Activated CD4-positive, CD25-positive, alpha-beta regulatory T cell treated with anti-CD3 and anti-CD28 coated beads, Interleukin-2, amount 50 U/mL, for 24 hours (primary cell): Measurements from ENCODE around the gene NOL6.

Experiments used
- ATAC-seq, 2 donors: fragments of 150-1000 bp; cut with Tn5 transposase; one replicate each; pipeline ENCODE4 v1.10.0; 2021; ENCODE audit warnings: mild to moderate bottlenecking in 1 of 2, moderate library complexity in 1 of 2

NOL6 gene

DNA sequence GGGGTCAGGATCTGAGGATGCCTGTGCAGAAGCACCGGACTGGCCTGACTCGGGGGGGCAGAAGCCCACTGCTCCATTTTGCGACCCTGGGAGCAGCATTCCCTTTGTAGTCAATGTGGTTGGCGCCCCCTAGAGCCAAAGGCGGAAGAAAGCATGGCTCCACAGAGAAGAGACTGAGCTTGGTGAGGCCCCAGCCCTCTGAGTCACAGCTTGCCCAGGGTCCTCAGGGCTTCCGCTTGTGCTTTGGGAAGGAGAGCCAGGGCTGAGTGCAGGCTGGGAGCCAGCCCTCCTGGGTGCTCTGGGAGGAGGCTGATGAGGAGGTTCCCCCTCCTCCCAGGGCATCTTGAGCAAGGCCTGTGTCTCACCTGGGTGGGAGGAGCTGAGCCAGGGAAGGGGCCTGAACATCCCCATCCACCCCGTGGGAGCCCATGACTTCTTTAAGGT lies 20.9 kb downstream of the NOL6 start:
- ATAC-seq: peak; percentile 76 to 77

DNA sequence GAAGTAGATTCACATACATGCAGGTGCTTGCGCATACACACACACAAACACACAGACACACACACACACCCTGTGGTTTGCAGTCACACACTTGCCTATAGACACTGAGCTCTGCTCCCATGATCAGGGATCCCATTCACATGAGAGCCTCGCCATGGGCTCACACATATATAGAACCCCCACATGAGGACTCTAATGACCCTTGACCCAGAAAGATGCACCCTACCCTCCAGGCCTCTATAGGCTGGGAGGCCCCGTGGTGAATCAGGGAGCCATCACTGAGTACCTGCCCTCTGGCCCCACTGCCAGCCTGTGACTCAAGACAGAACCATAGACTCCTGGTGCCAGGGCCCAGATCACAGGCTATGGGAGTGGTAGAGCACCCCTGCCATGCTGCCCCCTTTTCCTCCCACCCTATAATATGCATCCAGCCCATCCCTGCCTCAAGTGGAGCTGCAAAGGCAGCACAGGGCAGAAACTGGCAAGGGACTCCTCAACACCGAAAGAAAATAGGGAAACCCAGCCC lies 23.0 kb downstream of the NOL6 start:
- no peak for ATAC-seq

DNA sequence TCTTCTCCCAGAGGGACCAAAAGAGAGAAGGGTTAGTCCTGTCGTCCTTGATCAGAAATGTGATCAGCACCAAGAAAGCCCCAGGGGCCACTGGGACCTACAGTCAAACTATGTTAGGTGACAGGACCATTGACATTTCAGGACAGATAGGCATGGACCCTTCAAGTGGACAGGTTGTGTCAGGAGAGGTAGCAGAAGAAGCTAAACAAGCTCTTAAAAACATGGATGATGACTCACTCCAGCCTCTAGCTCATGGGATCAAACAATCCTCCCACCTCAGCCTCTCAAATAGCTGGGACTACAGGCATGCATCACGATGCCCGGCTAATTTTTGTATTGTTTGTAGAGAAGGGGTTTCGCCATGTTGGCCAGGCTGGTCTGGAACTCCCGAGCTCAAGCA lies 24.0 kb downstream of the NOL6 start:
- ATAC-seq: no peak

DNA sequence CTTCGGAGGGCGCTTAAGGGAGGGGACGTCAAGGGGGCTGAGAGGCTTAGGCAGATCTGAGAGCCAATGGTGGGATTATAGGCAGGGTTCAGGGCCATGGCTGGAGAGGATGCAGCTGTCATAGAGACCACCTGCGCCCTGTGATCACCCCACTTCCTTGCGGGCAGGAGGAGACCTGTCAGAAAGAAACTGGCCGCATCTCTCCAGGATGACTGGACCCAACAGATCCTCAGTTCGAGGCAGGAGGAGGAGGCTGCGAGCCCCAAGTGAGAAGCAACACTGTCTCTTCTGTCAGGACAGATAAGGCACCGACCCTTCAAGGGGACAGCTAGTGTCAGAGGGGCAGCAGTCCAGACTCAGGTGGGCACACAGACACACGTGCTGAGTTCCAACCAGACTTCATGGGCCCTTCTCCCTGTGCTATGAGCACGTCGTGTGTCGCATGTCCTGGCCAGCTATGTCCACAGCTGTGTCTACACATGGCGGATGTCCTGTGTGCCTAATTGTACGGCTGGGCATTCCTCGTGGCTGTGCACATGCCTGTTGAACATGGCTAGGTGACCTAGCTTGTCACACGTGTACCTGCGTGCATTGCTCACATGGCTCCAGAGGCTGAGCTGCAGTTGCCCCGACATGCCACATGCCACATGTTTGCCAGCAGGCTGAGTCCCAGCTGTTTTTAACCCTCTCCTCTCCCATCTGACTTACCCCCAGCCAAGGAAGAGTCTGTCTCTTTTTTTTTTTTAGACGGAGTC lies 25.7 kb downstream of the NOL6 start:
- ATAC-seq: no peak

DNA sequence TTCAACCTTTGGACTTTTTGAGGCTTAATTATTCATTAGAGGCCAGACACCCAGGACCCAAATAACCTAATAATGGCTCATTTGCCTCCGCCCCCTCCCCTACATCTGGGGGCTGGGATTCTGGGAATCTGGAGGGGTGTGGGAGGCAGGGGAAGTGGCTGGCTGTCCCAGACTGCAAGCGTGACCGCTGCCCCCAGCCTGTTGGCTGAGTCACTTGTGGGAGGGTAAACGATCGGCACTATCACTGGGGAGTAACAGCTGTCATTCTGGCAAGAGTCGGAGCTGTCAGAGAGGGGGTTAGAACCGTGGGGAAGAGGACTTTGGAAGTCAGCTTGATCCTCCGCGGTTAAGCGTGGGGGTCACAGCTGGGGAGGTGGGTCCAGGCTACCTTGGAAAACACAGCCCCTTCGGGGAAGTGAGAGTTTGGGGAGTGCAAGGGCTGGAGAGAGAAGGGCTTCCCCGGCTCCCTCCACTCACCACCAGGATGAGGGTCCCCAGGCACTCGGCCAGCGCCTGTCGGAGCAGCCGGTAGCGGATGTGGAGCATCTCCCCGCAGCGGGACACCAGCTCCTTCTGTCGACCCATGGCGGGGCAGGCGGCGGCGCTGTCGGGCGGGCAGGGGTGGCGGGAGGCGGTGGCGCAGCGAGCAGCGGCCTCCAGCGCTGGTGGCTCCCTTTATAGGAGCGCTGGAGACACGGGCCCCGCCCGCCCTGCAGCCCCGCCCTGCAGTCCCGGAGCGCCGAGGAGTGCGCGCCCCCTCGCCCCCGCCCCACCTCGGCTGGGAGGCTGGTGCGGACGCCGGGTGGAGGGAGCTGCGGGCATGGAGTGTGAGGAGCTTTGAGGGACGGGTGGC lies 26.6 kb downstream of the NOL6 start, which contains the start of gene AQP3:
Gene AQP3, minus strand, starts transcription at position 648 of the 853 bp plus-strand sequence. Its CDS starts 63 bp downstream, at position 585.
- peak; percentile 70 to 74 for ATAC-seq

DNA sequence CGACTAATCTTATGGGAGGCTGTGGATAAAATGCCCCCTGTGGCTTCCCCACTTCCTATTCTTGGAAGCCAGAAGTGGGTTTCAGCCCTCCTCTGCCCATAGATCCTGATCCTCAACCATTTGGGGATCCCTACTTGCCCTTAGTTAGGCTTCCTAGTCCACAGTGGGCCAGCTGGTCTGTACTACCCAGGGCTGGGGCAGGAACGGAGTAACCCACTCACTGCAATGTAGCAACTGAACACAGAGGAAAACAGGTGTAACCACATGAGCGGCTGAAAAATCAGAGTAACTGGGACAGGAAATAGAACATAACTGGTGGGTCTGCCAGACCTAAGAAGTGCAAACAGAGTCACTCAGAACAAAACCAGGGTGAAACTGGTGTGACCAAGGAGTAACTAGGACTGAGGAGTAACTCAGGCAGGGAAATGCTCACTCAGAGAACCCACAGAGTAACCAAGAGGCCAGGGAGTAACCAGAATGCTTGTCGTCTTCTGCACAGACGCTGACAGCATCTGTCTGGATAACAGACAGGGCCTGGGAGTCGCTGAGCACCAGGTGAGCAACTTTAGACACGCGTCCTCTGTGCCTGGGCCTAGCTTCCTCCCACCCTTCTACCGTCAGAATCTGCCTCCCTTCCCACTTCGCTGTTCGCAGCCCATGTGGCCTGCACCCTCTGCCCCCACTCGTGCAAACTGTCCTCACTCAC lies 27.3 kb downstream of the NOL6 start:
- peak; percentile 82 to 83 for ATAC-seq

DNA sequence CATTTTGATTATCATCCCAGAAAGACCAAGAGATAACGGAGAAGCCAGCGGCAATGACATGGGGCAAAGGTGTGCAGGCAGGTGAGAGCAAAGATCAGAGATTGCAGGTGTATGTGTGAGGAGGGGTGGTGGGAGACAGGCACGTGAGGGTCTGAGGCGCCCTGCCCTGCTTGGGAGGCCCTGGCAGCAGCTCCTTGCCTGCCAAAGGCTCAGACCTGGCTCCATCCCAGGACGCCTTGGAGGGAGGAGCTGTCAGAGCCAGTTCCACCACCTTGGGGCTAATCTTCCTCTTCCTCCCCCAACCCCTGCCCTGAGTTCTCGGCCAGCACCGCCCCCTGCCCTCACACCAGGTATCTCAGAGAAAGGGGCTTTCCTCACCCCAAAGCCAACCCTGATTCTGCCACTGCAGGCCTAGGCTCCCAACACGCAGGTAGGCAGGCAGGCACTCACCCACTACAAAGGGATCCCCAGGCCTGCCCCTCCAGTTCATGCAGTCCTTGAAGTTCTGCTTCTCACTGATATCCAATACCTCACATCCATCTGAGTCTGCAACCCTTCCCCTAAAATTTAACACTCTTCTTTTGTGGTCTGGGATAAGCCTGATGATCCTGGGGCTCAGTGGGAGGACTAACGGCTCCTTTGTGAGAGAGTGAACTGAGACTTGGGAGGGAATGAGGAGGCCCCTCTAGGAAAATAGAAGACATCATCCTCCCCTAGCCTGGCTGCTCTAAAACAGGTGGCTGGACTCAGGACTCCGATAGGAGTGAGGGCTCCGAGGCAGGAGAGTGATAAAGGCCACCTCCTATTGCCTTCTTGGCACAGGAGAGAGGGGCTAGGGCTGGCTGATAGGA lies 28.1 kb downstream of the NOL6 start:
- no peak for ATAC-seq

DNA sequence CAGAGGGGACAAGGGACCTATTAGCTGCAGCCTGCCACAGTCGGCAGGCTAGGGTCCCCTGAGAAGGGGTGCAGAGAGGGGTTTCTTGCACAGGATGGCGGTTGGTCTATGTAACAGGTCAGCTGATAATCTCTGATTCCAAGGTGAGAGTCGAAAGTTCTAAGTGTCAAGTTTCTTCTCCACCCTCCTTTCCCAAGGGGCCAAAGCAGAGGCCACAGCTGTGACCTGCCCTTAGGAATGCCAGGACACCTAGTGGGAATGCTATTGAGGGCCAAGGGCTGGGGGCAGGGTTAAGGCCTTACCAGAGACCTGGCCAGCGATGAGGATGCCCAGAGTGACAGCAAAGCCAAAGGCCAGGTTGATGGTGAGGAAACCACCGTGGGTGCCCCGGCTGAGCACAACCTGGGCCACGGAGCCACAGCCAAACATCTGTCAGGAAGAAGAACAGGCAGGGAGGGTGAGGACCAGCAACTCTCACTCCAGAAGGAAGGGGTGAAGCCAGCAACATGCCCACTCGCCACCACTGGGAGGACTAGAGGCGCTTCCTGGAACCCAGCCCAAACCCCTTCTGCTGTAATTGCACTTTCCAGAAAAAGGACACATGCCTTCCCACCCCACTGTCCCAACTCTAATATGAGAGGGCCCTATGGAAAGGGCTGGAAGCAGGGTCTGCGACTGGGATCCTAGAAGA lies 30.1 kb downstream of the NOL6 start:
- ATAC-seq: no peak

DNA sequence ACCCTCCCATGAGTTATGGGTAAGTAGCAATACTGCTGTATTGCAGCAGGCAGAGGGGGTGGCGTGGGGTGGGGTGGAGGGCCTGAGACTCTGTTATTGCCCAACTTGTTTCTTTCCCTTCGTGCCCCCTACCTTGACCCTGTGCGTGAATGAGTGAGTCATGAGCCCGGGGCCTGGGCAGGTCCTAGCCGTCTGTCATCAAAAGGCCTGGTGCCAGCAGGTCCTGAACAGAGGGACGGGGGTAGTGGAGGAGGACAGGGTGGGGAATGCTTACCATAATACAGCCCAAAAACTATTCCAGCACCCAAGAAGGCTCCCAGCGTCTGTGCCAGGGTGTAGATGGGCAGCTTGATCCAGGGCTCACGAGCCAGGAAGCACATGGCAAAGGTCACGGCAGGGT lies 30.7 kb downstream of the NOL6 start:
- ATAC-seq: no peak

DNA sequence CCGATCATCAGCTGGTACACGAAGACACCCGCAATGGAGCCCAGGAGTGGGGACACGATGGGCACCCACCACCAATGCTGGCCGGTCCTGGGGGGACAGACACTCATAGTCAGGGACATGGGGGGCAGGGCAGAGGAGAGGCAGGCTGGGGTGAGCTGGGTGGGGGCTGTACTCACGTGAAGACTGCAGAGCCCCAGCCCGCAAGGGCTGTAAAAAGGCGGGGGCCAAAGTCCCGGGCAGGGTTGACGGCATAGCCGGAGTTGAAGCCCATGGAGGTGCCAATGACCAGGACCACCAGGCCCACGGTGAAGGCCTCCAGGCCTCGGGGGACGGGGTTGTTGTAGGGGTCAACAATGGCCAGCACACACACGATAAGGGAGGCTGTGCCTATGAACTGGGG lies 31.6 kb downstream of the NOL6 start:
- no peak for ATAC-seq

DNA sequence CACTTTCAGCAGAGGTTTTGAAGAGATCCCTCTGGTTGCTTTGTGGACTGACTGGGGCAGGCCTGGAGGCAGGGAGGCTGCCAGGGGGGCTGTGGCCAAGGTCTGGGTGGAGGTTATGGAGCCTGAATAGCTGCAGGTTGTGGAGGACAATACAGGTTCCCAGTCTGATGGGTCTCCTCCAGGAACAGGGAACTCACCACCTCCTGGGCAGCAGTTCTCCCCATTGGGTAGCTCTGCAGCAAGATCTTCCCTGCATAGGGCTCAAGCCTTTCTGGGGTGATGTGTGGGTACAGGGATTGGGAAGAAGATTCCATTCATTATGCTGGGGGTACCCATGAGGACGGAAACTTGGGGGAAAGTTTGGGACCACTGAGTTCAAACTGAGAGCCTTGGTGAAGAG lies 33.1 kb downstream of the NOL6 start:
- no peak for ATAC-seq

DNA sequence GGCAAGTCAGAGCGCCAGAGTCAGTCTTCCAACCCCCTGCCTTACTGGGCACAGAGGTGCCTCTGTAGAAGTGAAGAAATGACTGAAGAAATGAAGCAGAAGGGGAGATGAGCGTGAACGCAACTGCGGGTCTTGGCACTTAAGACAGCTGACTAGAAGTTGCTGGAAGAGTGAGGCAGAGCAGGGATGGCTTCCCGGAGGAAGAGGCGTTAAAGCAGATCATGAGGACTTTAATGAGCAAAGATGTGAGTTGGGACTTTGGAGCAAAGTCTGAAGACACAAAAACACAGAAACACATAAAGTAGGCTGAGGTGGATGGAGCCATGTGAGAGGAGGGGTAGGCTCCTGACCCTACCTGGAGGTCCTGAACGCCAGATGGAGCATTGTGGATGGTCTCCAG lies 33.5 kb downstream of the NOL6 start:
- no peak for ATAC-seq

DNA sequence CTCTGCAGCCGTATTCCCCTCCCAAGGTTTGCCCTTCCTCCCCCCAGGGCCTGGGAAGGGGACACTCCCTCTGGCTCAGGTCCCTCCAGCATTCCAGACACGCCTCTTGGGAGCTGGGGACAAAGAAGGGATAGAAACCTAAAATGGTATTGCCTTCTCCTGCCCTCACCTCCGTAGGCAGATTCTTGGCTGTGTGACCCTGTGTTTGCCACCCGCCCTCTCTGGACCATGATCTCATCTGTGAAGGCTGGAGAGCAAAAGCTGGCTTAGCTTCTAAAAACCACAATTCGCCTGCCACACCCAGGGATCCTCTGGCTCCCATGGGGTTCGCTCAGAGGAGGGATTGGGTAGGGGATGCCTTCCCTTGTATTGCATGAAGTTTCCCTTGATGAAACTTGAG lies 34.0 kb downstream of the NOL6 start:
- no peak for ATAC-seq

DNA sequence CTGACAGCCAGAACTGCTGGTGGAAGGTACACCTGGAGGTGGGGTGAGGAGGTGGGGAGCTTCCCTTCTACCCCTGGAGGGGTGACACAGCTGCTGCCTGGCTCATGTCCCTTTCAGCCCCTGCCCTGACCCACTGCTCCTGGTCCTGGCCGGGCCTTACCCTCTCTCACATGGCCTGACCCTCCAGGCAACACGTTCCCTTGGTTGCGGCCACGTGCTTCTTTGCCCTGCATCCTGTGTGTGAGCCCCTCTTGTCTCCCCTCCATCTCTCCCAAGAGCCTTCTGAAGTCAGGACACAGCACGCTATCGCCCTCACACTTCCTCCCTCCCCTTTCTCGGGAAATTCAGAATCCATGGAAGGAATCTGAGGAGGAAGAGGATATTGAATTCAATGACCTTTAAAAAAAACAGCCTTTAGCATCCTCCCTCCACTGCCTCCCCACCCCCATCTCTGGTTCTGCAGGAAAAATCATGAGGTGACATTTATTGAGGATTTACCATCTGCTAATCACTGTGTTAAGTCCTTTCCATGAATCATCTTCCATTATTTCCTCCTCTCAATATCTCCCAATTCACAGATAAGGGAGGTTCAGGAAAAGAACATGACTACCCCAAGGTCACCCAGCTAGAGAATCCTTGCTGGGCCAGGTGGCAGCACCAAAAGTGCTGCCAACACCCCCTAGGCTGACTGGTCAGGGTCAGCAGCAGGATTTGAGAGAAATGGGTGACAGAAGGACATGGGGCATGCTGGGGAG lies 34.6 kb downstream of the NOL6 start:
- ATAC-seq: no peak

DNA sequence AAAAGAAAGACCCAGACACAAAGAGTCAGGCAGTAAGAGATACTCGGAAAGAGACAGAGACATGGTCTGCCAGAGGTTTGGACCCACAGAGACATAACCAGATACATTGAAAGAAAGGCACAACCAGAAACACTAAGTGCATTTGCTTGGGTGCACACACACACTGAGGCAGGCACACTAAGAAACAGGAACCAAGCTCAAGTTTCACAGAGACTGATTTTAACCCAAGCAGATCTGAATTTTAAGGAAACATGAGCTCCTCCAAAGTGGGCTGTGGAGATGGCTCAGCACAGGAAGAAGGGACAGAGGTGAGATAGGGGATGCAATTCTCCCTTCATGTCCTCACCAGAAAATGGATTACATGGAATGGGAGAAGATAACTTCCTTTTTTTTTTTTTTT lies 35.8 kb downstream of the NOL6 start:
- no peak for ATAC-seq

DNA sequence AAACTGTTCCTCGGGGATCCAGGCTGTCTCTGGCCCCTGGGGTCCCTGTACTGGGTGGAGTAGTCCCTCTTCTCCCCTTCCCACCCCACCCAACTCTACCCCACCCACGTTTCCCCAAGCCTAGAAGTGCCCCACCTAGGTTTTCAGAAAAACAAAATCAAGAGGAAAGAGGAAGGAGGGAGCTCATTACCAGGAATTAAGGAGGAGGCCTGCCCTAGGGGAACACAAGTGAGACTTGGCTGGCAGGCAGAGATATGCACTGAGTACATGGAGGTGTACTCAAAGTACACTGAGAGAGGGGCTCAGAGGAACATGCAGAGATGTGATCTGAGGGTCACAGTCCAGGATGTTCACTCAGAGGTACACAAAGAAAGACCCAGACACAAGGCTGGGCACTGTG lies 36.5 kb downstream of the NOL6 start:
- ATAC-seq: no peak

DNA sequence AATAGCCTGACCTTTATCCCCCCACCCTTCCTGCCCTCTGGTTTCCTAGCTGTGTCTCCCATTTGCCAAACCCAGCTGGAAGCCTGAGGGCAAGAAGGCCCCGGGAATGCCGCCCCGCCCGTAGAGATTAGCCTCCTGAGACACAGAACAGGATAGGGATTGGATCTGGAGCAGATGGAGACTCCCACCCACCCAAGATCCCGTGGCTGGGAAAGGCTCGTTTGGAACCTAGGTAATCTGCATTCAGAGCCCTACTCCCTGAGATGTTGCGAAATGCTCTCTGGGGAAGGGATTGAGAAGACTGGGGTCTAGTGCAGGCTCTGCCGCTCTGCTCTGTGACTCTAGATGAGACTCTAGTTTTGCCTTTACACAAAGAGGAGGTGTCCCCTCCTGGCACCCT lies 37.3 kb downstream of the NOL6 start:
- ATAC-seq: no peak

DNA sequence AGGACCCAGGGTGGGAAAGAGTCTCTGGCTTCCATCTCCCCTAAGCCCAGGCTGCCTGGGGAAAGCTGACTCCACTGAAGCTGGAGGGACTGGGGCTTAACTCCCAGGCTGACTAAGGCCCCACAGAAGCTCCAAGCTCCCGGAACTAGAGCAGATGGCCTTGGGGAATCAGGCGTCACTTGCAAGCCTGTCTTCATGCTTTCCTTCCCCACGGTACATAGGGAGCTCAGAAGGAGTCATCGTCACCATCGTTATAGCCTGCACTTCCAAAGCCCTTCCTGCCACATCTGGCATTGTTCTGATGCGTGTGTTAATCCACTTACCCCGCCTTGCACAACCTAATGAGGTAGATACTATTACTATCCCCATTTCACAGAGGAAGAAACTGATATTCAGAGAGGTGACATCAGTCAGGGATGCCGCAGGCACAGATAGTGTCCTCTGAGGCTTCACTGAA lies 37.9 kb downstream of the NOL6 start:
- no peak for ATAC-seq

DNA sequence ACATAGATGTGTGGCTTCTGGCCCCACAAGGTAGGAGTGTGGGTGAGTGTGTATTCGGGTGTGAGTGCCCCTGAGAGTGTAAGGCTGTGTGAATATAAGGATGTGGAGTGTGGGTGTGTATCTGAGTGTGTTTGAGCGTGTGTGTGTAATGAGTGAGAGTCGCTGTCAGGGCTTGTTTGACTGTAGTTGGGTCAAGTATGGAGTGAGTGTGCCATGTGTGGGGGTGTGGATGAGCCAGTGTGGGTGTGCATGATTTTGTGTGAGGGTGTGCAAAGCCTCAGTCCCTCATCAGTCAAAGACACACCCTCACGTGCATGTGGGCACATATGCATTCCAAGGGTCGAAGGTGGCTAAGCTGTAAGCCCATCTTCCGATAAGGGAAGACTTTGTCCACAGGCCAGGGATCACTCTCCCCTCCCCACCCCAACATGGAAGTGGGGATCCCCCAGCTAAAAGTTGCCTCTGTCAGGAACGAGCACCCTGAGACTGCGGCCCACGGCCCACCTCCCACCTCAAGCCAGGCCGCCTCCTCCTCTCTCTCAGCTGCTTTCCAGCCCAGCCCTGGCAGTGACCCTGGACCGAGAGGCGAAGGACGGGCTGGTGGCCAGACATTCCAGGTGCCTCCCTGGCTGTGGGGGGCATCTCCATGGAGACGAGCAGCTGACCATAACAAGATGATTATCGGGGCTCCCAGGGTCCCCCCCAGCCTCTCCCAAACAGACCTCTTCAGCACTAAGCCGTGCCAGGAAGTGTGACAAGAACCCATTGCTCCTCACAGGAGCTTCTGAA lies 39.2 kb downstream of the NOL6 start:
- no peak for ATAC-seq

DNA sequence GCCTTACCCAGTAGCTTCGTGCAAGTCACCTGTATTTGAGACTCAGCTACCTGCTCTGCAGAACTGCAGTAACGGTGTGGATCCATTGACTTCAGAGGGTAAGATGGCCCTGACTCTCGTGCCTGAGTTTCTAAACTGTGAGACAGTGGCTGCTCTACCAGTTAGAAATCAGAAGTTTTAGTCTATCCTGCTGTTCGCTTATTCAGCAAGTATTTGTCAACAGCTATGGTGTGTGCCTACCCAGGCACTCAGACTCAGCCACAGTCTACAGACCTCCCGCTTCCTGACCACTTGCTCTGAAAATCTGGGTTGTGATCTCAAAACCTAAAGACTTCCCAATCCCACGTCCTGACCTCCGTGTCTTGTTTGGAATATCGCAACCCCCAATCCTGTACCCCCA lies 39.9 kb downstream of the NOL6 start:
- no peak for ATAC-seq
